Measurements from ENCODE around the gene EXOC2. TPM values are rescaled to one million over a fixed set of nuclear protein-coding genes. Genes with fewer than 3 reads are reported as not detected.

Gene EXOC2
- total and polyA plus RNA-seq, 2 of the 13 experiments (the other 11 are each of a cell fraction or from before 2014, with no cell fraction given): 12.6 to 22.9 TPM

DNA sequence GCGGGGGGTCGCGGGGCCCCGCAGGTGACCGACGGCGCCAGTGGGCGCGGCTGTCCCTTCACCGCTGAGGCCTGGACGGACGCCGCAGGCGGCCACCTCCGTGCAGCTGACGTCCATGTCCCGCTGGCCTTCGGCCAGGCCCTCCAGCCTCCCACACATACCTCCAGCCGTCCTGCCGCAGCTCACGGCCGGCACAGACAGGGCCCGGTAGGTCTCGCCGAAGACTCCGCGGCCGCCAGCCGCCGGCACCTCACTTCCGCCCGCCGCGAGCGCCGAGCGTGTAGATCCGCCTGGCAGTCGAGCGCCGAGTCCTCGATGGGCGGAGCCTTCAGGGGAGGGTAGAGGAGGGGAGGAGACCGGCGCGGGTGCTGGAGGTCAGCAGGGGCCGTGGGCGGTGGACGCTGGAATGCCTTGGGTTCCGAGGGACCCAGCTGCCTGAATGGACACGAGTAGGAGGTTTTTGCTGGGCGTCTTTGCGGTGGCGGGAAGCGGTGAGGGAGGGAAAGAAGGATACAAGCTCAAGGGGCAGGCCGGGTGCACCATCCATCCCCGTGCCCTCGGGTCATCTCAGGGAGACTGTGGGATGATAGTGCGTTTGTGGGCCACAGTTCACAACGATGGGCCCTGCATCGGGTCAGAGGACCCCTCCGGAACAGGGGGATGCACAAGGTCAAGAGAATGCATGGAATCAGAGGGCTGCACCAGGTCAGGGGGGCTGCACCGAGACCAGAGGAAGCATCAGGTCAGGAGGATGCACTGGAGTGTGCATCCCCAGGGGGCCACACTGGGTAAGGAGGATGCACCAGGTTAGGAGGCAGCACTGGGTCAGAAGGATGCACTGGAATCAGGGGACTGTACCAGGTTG, at the start of gene EXOC2 (continued):
- TF ChIP-seq KIAA2018 (CRISPR knock-in tag; IDR thresholded peaks at IDR 0.05; ENCODE audit: borderline replicate concordance) (0 out of 2 replicates have a peak, but pooled peaks have one; percentile 59), CAMTA2 (CRISPR knock-in tag; IDR thresholded peaks at IDR 0.05; ENCODE audit: borderline replicate concordance) (peak; percentile 58; the same call in 1 of the 2 replicates), HOXD1 (CRISPR knock-in tag; IDR thresholded peaks at IDR 0.05) (peak; percentile 95), ZNF644 (CRISPR knock-in tag; IDR thresholded peaks at IDR 0.05; ENCODE audit: low read depth) (peak; percentile 34; the same call in 1 of the 2 replicates), MAZ (IDR thresholded peaks at IDR 0.05; ENCODE audit: borderline replicate concordance, low read depth, low read length) (peak; percentile 99), MAZ (CRISPR knock-in tag; IDR thresholded peaks at IDR 0.05; ENCODE audit: low read depth) (peak; percentile 99), FIP1L1 (IDR thresholded peaks at IDR 0.05; ENCODE audit: borderline replicate concordance, insufficient read depth, low read depth, low read length) (no peak), YEATS2 (CRISPR knock-in tag; IDR thresholded peaks at IDR 0.05; ENCODE audit: borderline replicate concordance) (peak; percentile 95), DMAP1 (CRISPR knock-in tag; IDR thresholded peaks at IDR 0.05) (peak; percentile 95), RAD51 (IDR thresholded peaks at IDR 0.05; ENCODE audit: borderline replicate concordance) (peak; percentile 25; the same call in 1 of the 2 replicates), FOXA3 (CRISPR knock-in tag; IDR thresholded peaks at IDR 0.05) (peak; percentile 83), ZNF468 (CRISPR knock-in tag; IDR thresholded peaks at IDR 0.05) (0 out of 2 replicates have a peak, but pooled peaks have one; percentile 88), CEBPB (IDR thresholded peaks at IDR 0.05; ENCODE audit: borderline replicate concordance, low read depth, low read length) (no peak)
- TF ChIP-seq, protein P1, sequence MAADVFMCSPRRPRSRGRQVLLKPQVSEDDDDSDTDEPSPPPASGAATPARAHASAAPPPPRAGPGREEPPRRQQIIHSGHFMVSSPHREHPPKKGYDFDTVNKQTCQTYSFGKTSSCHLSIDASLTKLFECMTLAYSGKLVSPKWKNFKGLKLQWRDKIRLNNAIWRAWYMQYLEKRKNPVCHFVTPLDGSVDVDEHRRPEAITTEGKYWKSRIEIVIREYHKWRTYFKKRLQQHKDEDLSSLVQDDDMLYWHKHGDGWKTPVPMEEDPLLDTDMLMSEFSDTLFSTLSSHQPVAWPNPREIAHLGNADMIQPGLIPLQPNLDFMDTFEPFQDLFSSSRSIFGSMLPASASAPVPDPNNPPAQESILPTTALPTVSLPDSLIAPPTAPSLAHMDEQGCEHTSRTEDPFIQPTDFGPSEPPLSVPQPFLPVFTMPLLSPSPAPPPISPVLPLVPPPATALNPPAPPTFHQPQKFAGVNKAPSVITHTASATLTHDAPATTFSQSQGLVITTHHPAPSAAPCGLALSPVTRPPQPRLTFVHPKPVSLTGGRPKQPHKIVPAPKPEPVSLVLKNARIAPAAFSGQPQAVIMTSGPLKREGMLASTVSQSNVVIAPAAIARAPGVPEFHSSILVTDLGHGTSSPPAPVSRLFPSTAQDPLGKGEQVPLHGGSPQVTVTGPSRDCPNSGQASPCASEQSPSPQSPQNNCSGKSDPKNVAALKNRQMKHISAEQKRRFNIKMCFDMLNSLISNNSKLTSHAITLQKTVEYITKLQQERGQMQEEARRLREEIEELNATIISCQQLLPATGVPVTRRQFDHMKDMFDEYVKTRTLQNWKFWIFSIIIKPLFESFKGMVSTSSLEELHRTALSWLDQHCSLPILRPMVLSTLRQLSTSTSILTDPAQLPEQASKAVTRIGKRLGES (CRISPR knock-in tag; IDR thresholded peaks at IDR 0.05; ENCODE audit: borderline replicate concordance): peak; percentile 47; the same call in 1 of the 2 replicates
- TF ChIP-seq, protein P2, sequence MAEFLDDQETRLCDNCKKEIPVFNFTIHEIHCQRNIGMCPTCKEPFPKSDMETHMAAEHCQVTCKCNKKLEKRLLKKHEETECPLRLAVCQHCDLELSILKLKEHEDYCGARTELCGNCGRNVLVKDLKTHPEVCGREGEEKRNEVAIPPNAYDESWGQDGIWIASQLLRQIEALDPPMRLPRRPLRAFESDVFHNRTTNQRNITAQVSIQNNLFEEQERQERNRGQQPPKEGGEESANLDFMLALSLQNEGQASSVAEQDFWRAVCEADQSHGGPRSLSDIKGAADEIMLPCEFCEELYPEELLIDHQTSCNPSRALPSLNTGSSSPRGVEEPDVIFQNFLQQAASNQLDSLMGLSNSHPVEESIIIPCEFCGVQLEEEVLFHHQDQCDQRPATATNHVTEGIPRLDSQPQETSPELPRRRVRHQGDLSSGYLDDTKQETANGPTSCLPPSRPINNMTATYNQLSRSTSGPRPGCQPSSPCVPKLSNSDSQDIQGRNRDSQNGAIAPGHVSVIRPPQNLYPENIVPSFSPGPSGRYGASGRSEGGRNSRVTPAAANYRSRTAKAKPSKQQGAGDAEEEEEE (CRISPR knock-in tag; IDR thresholded peaks at IDR 0.05; ENCODE audit: borderline replicate concordance): peak; percentile 80; the same call in 1 of the 2 replicates

All from HepG2 (cell line).